Tibial artery (tissue), 4 donors: ENCODE data around the gene TNFRSF13B.

Experiments used
- DNase-seq, 2 donors: peaks; one replicate each; pipeline ENCODE4 v3.0.0-alpha.2; 2019
- H3K27ac ChIP-seq, 2 donors: fragments of 200-600 bp; sonication (generic) in 1 of 2; 1 replicate in 1 of 2; 2 replicates in 1 of 2; pipeline ENCODE4 v1.5.1; 2018 to 2019; ENCODE audit warnings: mild to moderate bottlenecking in 1 of 2
- H3K27me3 ChIP-seq, 2 donors: fragments of 200-600 bp; sonication (generic) in 1 of 2; one replicate each; pipeline versions ENCODE4 v1.5.1 to v1.6.0; 2016 to 2019
- H3K36me3 ChIP-seq, 3 donors: fragments of 200-600 bp; sonication (generic) in 2 of 3; one replicate each; pipeline ENCODE4 v1.5.1; 2016 to 2019; ENCODE audit warnings: mild to moderate bottlenecking in 2 of 3
- H3K4me1 ChIP-seq, 4 donors: fragments of 200-600 bp; sonication (generic) in 2 of 4; 1 replicate in 3 of 4; 2 replicates in 1 of 4; pipeline ENCODE4 v1.5.1; 2016 to 2019
- H3K4me3 ChIP-seq, 2 donors: fragments of 200-600 bp; sonication (generic) in 1 of 2; 1 replicate in 1 of 2; 2 replicates in 1 of 2; pipeline ENCODE4 v1.5.1; 2018 to 2019; ENCODE audit warnings: mild to moderate bottlenecking in 2 of 2
- H3K9me3 ChIP-seq, 3 donors: fragments of 200-600 bp; sonication (generic) in 1 of 3; one replicate each; pipeline ENCODE4 v1.5.1; 2016 to 2019
- intact Hi-C: fragments of 100-400 bp; cut with DNase I; formaldehyde crosslinking; loops from one replicate; pipeline ENCODE4 v1.15.0; 2023; ENCODE audit warnings: low total_unique reads
- TF ChIP-seq, protein P1 (sequence below), 2 experiments: fragments of 200-600 bp in 1 of 2; fragments of 450-650 bp in 1 of 2; IDR thresholded peaks; one replicate each; pipeline ENCODE4 v1.5.1; 2017 to 2019; ENCODE audit warnings: antibody characterized with exemption in 2 of 2, mild to moderate bottlenecking in 1 of 2, moderate library complexity in 1 of 2

Gene TNFRSF13B

DNA sequence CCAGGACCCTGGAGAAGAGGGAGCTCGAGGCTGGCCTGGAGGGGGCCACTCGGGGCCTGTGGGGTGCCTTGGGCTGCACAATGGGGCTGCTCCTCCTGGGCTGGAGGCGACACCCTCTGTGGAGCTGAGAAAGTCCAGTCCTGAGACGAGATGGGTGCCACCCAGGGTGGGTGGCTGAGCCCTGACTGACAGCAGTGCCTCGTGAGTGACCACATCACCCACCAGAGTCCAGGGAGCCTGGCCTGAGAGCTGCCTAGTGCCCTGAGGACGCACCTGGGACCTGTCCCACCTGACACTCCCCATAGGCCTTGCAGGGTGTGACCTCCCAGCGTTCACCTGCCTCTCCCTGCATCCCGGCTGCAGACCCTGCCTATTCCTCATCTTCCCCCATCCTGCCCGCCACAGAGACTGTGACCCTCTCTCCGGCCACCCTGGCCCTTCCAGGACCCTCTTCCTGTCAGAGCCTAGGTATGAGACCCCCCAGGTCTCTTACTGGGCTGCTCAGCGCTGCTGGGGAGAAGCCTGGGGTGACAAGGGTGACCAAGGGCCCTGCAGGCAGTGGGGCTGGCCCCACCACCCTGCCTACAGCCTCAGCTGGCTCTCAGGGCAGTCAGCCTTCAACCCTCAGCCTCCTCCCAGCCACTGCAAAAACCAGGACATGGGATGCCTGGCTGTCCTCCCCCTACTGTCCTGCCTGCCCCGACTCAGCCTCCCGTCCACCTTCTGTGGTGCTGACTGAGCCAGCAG is 41.2 kb downstream of the TNFRSF13B start:
- H3K27ac ChIP-seq, result no peak overlapping the region
- intact Hi-C loops, result no loop called here
- TF ChIP-seq, protein P1, sequence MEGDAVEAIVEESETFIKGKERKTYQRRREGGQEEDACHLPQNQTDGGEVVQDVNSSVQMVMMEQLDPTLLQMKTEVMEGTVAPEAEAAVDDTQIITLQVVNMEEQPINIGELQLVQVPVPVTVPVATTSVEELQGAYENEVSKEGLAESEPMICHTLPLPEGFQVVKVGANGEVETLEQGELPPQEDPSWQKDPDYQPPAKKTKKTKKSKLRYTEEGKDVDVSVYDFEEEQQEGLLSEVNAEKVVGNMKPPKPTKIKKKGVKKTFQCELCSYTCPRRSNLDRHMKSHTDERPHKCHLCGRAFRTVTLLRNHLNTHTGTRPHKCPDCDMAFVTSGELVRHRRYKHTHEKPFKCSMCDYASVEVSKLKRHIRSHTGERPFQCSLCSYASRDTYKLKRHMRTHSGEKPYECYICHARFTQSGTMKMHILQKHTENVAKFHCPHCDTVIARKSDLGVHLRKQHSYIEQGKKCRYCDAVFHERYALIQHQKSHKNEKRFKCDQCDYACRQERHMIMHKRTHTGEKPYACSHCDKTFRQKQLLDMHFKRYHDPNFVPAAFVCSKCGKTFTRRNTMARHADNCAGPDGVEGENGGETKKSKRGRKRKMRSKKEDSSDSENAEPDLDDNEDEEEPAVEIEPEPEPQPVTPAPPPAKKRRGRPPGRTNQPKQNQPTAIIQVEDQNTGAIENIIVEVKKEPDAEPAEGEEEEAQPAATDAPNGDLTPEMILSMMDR (IDR thresholded peaks at IDR 0.05), result no peak
- H3K9me3 ChIP-seq, result no peaks in the 10 kb centered on the region
- no peak for DNase-seq
- H3K4me1 ChIP-seq, result no peaks in the 10 kb centered on the region
- H3K27me3 ChIP-seq, result peaks cover 0 to 25% of the 10 kb centered on the region in 2 donors
- no peak overlapping the region for H3K4me3 ChIP-seq
- no peaks in the 10 kb centered on the region for H3K36me3 ChIP-seq

DNA sequence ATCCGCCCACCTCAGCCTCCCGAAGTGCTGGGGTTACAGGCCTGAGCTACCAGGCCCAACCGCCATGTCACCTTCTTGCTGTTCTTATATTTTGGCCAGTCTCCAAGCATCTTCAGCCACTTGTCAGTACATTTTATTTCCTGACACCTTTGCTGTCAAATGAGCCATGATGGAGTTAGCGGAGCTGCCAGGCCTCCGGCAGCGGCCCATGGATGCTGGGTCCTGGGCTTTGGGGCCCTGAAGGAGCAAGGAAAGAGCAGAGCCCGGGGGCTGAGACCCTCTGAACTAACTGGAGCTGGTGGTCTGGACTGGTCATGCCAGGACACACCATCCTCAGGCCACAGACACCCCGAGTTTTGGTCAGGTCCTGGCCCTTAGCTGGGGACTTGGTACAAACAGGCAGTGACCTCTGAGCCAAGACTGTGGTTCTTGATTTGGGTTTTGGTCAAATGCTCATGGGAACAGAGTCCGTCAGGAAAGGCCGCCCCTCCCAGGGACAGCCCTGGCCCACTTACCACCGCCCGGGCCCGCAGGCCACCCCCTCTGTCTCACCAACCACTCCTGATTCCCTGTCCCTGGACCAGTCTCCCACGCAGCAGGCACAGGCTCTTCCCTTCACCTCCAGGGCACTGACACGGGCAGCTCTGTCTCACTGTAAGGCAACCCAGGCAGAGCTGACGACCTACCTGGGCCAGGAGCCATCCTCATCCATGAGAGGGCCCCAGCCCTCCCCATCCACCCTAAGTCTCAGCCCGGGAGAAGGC is 42.0 kb downstream of the TNFRSF13B start:
- no peak overlapping the region for H3K27ac ChIP-seq
- no peaks in the 10 kb centered on the region for H3K4me1 ChIP-seq
- no peak overlapping the region for H3K4me3 ChIP-seq
- peaks cover 0 to 18% of the 10 kb centered on the region in 2 donors for H3K27me3 ChIP-seq
- TF ChIP-seq, protein P1 (IDR thresholded peaks at IDR 0.05), result no peak
- H3K9me3 ChIP-seq, result no peaks in the 10 kb centered on the region
- DNase-seq, result no peak
- intact Hi-C loops, result no loop called here
- no peaks in the 10 kb centered on the region for H3K36me3 ChIP-seq

DNA sequence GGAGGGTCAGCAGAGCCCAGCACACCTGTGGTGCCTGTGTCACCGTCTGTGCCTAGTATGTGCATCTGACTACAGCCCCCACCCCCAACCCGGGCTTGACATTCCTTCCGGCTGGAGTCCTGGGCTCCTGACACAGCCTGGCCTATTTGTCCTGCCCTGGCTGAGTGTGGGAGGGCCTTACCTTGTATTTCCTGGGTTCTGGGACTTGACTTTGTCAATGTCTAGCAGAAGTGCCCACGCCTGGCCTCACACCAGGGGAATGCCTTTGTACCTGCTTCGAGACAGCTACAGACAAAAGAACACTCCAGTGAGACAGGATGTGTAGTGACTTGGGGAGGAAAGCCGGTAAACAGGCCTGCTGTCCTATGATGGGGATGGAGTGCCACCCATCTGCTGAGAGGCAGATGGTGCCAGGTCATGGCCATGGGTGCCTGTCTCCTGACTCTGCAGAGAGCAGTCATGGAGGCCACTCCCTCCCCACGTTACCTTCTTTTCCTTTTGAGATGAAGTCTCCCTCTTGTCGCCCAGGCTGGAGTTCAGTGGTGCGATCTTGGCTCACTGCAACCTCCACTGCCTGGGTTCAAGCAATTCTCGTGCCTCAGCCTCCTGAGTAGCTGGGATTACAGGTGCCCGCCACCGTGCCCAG is 42.8 kb downstream of the TNFRSF13B start:
- no peak for DNase-seq
- H3K36me3 ChIP-seq, result no peaks in the 10 kb centered on the region
- TF ChIP-seq, protein P1 (IDR thresholded peaks at IDR 0.05), result no peak

GRCh38 chr17:16928406-16929034 is 43.4 kb downstream of the TNFRSF13B start:
- Histone ChIP-seq H3K4me3 (no peak overlapping the region), H3K9me3 (no peaks in the 10 kb centered on the region), H3K36me3 (no peaks in the 10 kb centered on the region), H3K27ac (no peak overlapping the region), H3K4me1 (no peaks in the 10 kb centered on the region), H3K27me3 (peaks cover 0 to 11% of the 10 kb centered on the region in 2 donors)
- TF ChIP-seq, protein P1 (IDR thresholded peaks at IDR 0.05), result no peak
- intact Hi-C loops, result no loop called here
- DNase-seq, result peak in 1 of 2 donors; percentile 58

More for the DNA sequence above, 42.8 kb downstream of the TNFRSF13B start:
- Histone ChIP-seq H3K4me1 (no peaks in the 10 kb centered on the region), H3K27ac (no peak overlapping the region), H3K27me3 (peaks cover 0 to 11% of the 10 kb centered on the region in 2 donors), H3K9me3 (no peaks in the 10 kb centered on the region), H3K4me3 (no peak overlapping the region)
- intact Hi-C loops, result no loop called here

GRCh38 chr17:16927641-16928321 is 44.1 kb downstream of the TNFRSF13B start:
- TF ChIP-seq, protein P1 (IDR thresholded peaks at IDR 0.05), result no peak
- peak; percentile 12 to 55 for DNase-seq

More at GRCh38 chr17:16927641-16928321, 44.1 kb downstream of the TNFRSF13B start:
- Histone ChIP-seq H3K36me3 (no peaks in the 10 kb centered on the region), H3K4me1 (no peaks in the 10 kb centered on the region), H3K9me3 (no peaks in the 10 kb centered on the region), H3K27ac (no peak overlapping the region), H3K27me3 (peaks cover 0 to 11% of the 10 kb centered on the region in 2 donors), H3K4me3 (no peak overlapping the region)
- intact Hi-C loops, result no loop called here
